Ishikawa (cell line): ENCODE measurements around the gene TUBGCP6.

Source experiments
- CEBPB ChIP-seq: IDR thresholded peaks from 2 replicates; pipeline ENCODE4 v1.6.1; 2012
- CREB1 ChIP-seq: IDR thresholded peaks from 2 replicates; pipeline ENCODE4 v1.6.1; 2012; ENCODE audit warnings: low read depth
- EGR1 ChIP-seq: IDR thresholded peaks from 2 replicates; pipeline ENCODE4 v1.6.1; 2012
- EP300 ChIP-seq: IDR thresholded peaks from 2 replicates; pipeline ENCODE4 v1.6.1; 2012; ENCODE audit warnings: borderline replicate concordance
- FOXM1 ChIP-seq: IDR thresholded peaks from 2 replicates; pipeline ENCODE4 v1.6.1; 2012; ENCODE audit warnings: low read depth, borderline replicate concordance
- MAX ChIP-seq: IDR thresholded peaks from 2 replicates; pipeline ENCODE4 v1.6.1; 2012
- NFIC ChIP-seq: IDR thresholded peaks from 2 replicates; pipeline ENCODE4 v1.6.1; 2012
- RAD21 ChIP-seq: IDR thresholded peaks from 2 replicates; pipeline ENCODE4 v1.6.1; 2012; ENCODE audit warnings: low read depth
- REST ChIP-seq: IDR thresholded peaks from 2 replicates; pipeline ENCODE4 v1.6.1; 2012; ENCODE audit warnings: low read depth, mild to moderate bottlenecking
- TAF1 ChIP-seq: IDR thresholded peaks from 2 replicates; pipeline ENCODE4 v1.6.1; 2012; ENCODE audit warnings: low read depth, mild to moderate bottlenecking
- TCF12 ChIP-seq: IDR thresholded peaks from 2 replicates; pipeline ENCODE4 v1.6.1; 2012; ENCODE audit warnings: low read depth
- TEAD4 ChIP-seq: IDR thresholded peaks from 2 replicates; pipeline ENCODE4 v1.6.1; 2012
- USF1 ChIP-seq: IDR thresholded peaks from 2 replicates; pipeline ENCODE4 v1.6.1; 2012
- YY1 ChIP-seq: IDR thresholded peaks from 2 replicates; pipeline ENCODE4 v1.6.1; 2012; ENCODE audit warnings: low read depth

The TUBGCP6 gene

GRCh38 chr22:50178871-50179869, 65.7 kb downstream of the TUBGCP6 start:
- TF ChIP-seq USF1 (0 out of 2 replicates have a peak, but pooled peaks have one; percentile 22), TCF12 (no peak)

GRCh38 chr22:50178471-50178864, 66.4 kb downstream of the TUBGCP6 start:
- TF ChIP-seq FOXM1 (no peak), RAD21 (no peak), USF1 (no peak), TCF12 (no peak), CEBPB (no peak), YY1 (no peak), CREB1 (no peak), NFIC (no peak), REST (no peak), MAX (no peak)

DNA sequence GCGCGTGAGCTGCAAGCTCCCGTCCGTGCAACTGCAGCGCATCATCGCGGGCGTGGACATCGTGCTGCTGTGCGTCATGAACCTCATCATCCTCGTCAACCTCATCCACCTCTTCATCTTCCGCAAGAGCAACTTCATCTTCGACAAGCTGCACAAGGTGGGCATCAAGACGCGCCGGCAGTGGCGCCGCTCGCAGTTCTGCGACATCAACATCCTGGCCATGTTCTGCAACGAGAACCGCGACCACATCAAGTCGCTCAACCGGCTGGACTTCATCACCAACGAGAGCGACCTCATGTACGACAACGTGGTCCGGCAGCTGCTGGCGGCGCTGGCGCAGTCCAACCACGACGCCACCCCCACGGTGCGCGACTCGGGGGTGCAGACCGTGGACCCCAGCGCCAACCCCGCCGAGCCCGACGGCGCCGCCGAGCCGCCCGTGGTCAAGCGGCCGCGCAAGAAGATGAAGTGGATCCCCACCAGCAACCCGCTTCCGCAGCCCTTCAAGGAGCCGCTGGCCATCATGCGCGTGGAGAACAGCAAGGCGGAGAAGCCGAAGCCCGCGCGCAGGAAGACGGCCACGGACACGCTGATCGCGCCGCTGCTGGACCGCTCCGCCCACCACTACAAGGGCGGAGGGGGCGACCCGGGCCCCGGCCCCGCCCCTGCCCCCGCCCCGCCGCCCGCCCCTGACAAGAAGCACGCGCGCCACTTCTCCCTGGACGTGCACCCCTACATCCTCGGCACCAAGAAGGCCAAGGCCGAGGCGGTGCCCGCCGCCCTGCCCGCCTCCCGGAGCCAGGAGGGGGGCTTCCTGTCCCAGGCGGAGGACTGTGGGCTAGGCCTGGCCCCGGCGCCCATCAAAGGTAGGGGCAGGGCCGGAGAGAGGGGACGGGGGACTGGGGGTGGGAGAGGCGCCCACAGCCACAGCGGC, 67.0 kb downstream of the TUBGCP6 start:
- TF ChIP-seq RAD21 (no peak), CEBPB (no peak), NFIC (no peak), USF1 (no peak), MAX (no peak), FOXM1 (no peak), TEAD4 (no peak), CREB1 (no peak), TAF1 (no peak), EGR1 (no peak), EP300 (no peak), TCF12 (no peak)

DNA sequence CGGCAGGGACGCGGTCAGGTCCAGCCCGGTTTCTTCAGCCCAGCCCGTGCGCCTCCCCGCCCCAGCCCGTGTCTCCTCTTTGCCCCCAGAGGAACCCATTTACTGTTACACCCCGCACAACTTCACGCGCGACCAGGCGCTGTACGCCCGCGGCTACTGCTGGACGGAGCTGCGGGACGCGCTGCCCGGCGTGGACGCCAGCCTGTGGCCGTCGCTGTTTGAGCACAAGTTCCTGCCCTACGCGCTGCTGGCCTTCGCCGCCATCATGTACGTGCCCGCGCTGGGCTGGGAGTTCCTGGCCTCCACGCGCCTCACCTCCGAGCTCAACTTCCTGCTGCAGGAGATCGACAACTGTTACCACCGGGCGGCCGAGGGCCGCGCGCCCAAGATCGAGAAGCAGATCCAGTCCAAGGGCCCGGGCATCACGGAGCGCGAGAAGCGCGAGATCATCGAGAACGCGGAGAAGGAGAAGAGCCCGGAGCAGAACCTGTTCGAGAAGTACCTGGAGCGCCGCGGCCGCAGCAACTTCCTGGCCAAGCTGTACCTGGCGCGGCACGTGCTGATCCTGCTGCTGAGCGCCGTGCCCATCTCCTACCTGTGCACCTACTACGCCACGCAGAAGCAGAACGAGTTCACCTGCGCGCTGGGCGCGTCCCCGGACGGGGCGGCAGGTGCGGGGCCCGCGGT, 67.8 kb downstream of the TUBGCP6 start:
- TF ChIP-seq CEBPB: no peak
- no peak for TF ChIP-seq EGR1
- no peak for TF ChIP-seq REST
- TF ChIP-seq RAD21: no peak
- TF ChIP-seq TEAD4: no peak
- TF ChIP-seq FOXM1: no peak
- no peak for TF ChIP-seq NFIC
- no peak for TF ChIP-seq CREB1
- TF ChIP-seq YY1: no peak
- no peak for TF ChIP-seq USF1
- TF ChIP-seq EP300: no peak
- TF ChIP-seq TAF1: no peak
- TF ChIP-seq MAX: no peak
